Stimulated activated CD8-positive, alpha-beta memory T cell treated with anti-CD3 and anti-CD28 coated beads, Interleukin-12 subunit alpha, Interleukin-12 subunit beta, amount 100 ng/mL, for 1 hour (primary cell): ENCODE data around the gene CEP152.

Source experiments
- DNase-seq: peaks from one replicate; pipeline ENCODE4 v3.0.0-alpha.2; 2020; ENCODE audit warnings: low read depth

The CEP152 gene

GRCh38 chr15:48705381-48705780 lies 105.5 kb downstream of the CEP152 start:
- no peak for DNase-seq

GRCh38 chr15:48703544-48703943 lies 107.3 kb downstream of the CEP152 start:
- no peak for DNase-seq

- DNase-seq: no peak
Measured at GRCh38 chr15:48702569-48703236, 108.2 kb downstream of the CEP152 start.

- no peak for DNase-seq
Measured at GRCh38 chr15:48696627-48697312, 114.1 kb downstream of the CEP152 start.

- no peak for DNase-seq
Measured at GRCh38 chr15:48695827-48696573, 114.9 kb downstream of the CEP152 start.

- DNase-seq: no peak
Measured at GRCh38 chr15:48695088-48695826, 115.6 kb downstream of the CEP152 start.

- no peak for DNase-seq
Measured at GRCh38 chr15:48693484-48693883, 117.4 kb downstream of the CEP152 start.

- DNase-seq: no peak
Measured at GRCh38 chr15:48688493-48688892, 122.4 kb downstream of the CEP152 start.
